ENCODE results near the gene C22orf23. TPM values are rescaled to one million over a fixed set of nuclear protein-coding genes. Genes with fewer than 3 reads are reported as not detected.

Gene C22orf23
- total and polyA plus RNA-seq, 10 of the 15 experiments (the other 5 are each of a cell fraction or from before 2014, with no cell fraction given): 0.04 to 0.38 (median 0.11) TPM; not detected in 5

DNA sequence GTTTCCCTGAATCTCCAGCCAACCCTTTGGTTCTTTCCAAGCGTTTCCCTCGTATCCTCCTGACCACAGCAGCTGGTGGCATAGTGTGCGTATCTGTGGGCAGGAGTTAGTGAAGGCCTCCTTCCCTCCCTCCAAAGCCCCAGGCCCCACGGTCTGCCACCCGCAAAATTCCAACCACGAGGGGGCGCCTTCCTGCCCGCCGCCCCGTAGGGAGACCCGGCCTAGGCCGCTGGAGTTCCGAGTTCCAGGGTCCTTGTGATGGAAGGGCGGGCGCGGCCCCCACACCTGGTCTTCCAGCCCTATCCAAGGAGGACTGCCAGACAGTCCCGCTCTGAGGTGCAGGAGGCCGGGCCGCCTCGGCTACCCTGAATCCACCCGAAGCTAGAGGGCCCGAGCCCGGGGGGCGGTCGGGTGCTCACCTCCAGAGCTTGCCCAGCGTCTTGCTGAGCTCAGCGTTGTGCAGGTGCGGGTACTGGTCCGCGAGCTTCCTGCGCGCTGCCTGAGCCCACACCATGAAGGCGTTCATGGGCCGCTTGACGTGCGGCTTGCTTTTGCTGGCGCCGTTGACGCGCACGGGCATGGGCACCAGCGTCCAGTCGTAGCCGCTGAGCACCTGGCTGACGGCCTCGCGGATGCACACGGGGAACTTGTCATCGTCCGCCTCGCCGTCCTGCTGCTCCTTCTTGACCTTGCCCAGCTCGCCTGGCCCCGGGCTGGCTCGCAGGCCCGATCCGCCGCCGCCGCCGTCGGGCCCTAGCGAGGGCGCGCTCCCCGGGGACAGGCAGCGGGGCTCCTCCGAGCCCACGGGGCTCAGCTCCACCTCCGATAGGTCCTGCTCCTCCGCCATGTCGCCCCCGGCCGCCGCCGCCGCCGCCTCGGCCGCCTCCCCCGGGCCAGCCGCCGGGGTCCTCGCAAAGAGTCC is 29.8 kb upstream of the C22orf23 start (continued):
- TF ChIP-seq, protein P1, sequence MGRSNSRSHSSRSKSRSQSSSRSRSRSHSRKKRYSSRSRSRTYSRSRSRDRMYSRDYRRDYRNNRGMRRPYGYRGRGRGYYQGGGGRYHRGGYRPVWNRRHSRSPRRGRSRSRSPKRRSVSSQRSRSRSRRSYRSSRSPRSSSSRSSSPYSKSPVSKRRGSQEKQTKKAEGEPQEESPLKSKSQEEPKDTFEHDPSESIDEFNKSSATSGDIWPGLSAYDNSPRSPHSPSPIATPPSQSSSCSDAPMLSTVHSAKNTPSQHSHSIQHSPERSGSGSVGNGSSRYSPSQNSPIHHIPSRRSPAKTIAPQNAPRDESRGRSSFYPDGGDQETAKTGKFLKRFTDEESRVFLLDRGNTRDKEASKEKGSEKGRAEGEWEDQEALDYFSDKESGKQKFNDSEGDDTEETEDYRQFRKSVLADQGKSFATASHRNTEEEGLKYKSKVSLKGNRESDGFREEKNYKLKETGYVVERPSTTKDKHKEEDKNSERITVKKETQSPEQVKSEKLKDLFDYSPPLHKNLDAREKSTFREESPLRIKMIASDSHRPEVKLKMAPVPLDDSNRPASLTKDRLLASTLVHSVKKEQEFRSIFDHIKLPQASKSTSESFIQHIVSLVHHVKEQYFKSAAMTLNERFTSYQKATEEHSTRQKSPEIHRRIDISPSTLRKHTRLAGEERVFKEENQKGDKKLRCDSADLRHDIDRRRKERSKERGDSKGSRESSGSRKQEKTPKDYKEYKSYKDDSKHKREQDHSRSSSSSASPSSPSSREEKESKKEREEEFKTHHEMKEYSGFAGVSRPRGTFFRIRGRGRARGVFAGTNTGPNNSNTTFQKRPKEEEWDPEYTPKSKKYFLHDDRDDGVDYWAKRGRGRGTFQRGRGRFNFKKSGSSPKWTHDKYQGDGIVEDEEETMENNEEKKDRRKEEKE (IDR thresholded peaks at IDR 0.05): no peak

DNA sequence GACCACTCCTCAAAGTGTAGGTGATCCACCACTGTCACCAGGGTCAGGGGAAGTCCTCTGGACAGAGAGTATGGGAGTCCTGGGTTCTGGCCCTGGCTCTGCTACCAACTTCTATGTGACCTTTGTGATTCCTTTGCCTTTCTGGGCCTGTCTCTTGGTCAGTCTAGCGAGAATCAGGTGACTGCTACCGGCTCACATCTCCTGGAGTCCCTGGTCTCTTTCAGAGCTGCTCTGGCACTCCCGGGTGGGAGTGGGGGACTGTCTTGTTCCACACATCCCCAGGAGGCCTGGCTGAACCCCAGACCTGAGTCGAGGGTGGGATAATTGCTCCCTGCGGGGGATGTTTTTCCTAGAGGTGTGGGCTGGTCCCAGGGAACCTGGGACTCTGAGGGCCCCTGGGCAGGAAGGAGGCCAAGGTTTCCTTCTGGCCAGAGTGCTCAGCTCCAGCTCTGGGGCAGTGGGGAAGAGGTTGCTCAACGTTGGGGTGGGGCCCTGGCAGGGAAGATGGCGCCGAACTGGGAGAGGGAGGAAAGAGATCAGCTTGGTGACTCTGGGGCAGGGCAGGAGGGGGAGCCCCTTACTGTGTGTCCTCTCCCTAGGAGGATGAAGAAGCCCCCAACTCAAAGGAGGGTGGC is 28.9 kb upstream of the C22orf23 start:
- Histone ChIP-seq H3K4me1 (ENCODE audit: control insufficient read depth, insufficient read depth, low read length) (no peaks in the 10 kb centered on the region), H3K4me3 (no peak overlapping the region), H2AFZ (ENCODE audit: control insufficient read depth, low read depth, low read length) (no peak overlapping the region), H4K20me1 (ENCODE audit: control insufficient read depth, insufficient read depth) (no peaks in the 10 kb centered on the region), H3K79me2 (ENCODE audit: control insufficient read depth, insufficient read depth, low read length) (no peaks in the 10 kb centered on the region), H3K27me3 (replicated peaks in 1 of 2; ENCODE audit: control insufficient read depth in 2 of 2, insufficient read depth in 2 of 2, low read length in 1 of 2) (no peaks in the 10 kb centered on the region), H3K4me2 (ENCODE audit: control insufficient read depth, insufficient read depth) (no peak overlapping the region), H3K36me3 (ENCODE audit: control insufficient read depth in 2 of 2, insufficient read depth in 2 of 2, low read length in 1 of 2) (no peaks in the 10 kb centered on the region; a peak in 1 of 4 replicates), H3K9ac (ENCODE audit: control insufficient read depth, insufficient read depth, low read length) (no peak overlapping the region), H3K27ac (ENCODE audit: control insufficient read depth, insufficient read depth) (no peak overlapping the region), H3K9me3 (replicated peaks; ENCODE audit: control insufficient read depth, insufficient read depth, low read length) (no peaks in the 10 kb centered on the region)
- intact Hi-C loops (cut with micrococcal nuclease; ENCODE audit: unreplicated experiment) (no loop called here), in situ Hi-C loops (cut with MboI) (no loop called here)
- ChIA-PET RAD21 (ENCODE audit: unreplicated experiment) (no interaction called here), SMC1A (ENCODE audit: uncharacterized antibody, unreplicated experiment) (no interaction called here), CTCF (no interaction called here), POLR2A (no interaction called here)
- DNase-seq (ENCODE audit: low read depth, low spot score) (no peak), ATAC-seq (no peak), FAIRE-seq (no peak)
- no TSS peak for BruUV-seq (replicated peaks)
- WGBS (ENCODE audit: insufficient coverage, insufficient replicate concordance, low lambda C conversion rate, missing lambda C conversion rate): 57% methylated on average over 8 of the region's 8 CpGs
- TF ChIP-seq POLR2AphosphoS2 (IDR thresholded peaks at IDR 0.05; ENCODE audit: low read depth, low read length) (no peak), MYC (IDR thresholded peaks at IDR 0.05; ENCODE audit: insufficient read depth, insufficient read length, insufficient replicate concordance, low read length, severe bottlenecking) (no peak), POU2F2 (IDR thresholded peaks at IDR 0.05; ENCODE audit: borderline replicate concordance, low read depth, low read length) (no peak), TCF7 (IDR thresholded peaks at IDR 0.05; ENCODE audit: borderline replicate concordance) (no peak), FOXK2 (IDR thresholded peaks at IDR 0.05) (no peak), KLF5 (IDR thresholded peaks at IDR 0.05; ENCODE audit: partially characterized antibody) (no peak)
- TF ChIP-seq, protein P2, sequence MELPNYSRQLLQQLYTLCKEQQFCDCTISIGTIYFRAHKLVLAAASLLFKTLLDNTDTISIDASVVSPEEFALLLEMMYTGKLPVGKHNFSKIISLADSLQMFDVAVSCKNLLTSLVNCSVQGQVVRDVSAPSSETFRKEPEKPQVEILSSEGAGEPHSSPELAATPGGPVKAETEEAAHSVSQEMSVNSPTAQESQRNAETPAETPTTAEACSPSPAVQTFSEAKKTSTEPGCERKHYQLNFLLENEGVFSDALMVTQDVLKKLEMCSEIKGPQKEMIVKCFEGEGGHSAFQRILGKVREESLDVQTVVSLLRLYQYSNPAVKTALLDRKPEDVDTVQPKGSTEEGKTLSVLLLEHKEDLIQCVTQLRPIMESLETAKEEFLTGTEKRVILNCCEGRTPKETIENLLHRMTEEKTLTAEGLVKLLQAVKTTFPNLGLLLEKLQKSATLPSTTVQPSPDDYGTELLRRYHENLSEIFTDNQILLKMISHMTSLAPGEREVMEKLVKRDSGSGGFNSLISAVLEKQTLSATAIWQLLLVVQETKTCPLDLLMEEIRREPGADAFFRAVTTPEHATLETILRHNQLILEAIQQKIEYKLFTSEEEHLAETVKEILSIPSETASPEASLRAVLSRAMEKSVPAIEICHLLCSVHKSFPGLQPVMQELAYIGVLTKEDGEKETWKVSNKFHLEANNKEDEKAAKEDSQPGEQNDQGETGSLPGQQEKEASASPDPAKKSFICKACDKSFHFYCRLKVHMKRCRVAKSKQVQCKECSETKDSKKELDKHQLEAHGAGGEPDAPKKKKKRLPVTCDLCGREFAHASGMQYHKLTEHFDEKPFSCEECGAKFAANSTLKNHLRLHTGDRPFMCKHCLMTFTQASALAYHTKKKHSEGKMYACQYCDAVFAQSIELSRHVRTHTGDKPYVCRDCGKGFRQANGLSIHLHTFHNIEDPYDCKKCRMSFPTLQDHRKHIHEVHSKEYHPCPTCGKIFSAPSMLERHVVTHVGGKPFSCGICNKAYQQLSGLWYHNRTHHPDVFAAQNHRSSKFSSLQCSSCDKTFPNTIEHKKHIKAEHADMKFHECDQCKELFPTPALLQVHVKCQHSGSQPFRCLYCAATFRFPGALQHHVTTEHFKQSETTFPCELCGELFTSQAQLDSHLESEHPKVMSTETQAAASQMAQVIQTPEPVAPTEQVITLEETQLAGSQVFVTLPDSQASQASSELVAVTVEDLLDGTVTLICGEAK (IDR thresholded peaks at IDR 0.05; ENCODE audit: borderline replicate concordance): no peak
- TF ChIP-seq, protein P3, sequence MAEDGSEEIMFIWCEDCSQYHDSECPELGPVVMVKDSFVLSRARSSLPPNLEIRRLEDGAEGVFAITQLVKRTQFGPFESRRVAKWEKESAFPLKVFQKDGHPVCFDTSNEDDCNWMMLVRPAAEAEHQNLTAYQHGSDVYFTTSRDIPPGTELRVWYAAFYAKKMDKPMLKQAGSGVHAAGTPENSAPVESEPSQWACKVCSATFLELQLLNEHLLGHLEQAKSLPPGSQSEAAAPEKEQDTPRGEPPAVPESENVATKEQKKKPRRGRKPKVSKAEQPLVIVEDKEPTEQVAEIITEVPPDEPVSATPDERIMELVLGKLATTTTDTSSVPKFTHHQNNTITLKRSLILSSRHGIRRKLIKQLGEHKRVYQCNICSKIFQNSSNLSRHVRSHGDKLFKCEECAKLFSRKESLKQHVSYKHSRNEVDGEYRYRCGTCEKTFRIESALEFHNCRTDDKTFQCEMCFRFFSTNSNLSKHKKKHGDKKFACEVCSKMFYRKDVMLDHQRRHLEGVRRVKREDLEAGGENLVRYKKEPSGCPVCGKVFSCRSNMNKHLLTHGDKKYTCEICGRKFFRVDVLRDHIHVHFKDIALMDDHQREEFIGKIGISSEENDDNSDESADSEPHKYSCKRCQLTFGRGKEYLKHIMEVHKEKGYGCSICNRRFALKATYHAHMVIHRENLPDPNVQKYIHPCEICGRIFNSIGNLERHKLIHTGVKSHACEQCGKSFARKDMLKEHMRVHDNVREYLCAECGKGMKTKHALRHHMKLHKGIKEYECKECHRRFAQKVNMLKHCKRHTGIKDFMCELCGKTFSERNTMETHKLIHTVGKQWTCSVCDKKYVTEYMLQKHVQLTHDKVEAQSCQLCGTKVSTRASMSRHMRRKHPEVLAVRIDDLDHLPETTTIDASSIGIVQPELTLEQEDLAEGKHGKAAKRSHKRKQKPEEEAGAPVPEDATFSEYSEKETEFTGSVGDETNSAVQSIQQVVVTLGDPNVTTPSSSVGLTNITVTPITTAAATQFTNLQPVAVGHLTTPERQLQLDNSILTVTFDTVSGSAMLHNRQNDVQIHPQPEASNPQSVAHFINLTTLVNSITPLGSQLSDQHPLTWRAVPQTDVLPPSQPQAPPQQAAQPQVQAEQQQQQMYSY (CRISPR knock-in tag; IDR thresholded peaks at IDR 0.05): no peak

All from GM12878 (cell line).